ENCODE data around the gene STK32C.

STK32C gene

DNA sequence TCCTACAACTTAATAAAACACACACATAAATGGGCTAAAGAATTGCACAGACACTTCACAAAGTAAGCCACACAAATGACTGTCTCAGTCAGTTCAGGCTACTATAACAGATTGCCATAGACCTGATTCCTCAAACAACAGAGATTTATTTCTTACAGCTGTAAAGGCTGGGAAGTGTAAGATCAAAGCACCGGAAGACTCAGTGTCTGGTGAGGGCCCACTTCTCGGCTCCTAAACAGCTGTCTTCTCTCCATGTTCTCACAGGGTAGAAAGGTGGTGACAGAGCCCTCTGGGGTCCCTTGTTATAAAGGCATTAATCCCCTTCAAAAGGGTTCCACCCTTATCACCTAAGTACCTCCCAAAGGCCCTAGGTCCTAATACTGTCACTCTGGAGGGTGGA, 18.3 kb downstream of the STK32C start:
- DNase-seq (ENCODE audit: insufficient read length, low spot score) (no peak), FAIRE-seq (no peak)

DNA sequence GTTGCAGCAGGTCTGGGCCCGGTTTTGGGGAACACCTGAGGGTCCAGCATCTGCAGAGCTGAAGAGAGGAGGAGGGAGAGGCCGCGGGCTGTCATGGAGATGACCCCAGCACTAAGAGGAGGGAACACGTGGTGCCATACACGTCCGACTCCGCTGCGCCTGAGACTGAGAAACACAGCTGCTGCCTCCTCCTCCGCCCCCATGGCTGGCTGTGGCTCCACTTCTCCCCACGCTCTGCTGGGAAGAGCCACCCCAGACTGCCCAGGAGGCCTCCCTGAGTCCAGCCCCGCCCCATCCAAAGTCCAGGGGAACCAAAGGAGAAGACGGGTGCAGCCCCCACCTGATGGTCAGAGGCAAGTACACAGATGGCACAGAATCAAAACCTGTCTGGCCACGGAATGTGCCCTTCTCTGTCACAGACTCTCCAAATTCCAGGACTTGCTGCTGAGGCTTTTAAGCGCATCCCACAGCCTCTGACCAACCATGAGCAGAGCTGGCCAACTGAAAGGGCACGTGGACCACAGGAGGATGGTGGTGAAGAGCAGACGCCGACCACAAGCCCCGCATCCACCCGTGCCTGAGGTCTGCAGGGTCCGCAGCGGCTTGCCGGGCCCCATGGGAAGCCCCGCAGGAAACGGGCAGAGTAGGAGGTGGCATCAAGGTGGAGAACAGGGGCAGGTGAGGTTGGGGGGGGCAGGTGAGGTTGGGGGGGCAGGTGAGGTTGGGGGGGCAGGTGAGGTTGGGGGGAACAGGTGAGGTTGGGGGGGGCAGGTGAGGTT, 24.0 kb downstream of the STK32C start:
- no peak for DNase-seq (ENCODE audit: insufficient read length, low spot score)
- FAIRE-seq = no peak

DNA sequence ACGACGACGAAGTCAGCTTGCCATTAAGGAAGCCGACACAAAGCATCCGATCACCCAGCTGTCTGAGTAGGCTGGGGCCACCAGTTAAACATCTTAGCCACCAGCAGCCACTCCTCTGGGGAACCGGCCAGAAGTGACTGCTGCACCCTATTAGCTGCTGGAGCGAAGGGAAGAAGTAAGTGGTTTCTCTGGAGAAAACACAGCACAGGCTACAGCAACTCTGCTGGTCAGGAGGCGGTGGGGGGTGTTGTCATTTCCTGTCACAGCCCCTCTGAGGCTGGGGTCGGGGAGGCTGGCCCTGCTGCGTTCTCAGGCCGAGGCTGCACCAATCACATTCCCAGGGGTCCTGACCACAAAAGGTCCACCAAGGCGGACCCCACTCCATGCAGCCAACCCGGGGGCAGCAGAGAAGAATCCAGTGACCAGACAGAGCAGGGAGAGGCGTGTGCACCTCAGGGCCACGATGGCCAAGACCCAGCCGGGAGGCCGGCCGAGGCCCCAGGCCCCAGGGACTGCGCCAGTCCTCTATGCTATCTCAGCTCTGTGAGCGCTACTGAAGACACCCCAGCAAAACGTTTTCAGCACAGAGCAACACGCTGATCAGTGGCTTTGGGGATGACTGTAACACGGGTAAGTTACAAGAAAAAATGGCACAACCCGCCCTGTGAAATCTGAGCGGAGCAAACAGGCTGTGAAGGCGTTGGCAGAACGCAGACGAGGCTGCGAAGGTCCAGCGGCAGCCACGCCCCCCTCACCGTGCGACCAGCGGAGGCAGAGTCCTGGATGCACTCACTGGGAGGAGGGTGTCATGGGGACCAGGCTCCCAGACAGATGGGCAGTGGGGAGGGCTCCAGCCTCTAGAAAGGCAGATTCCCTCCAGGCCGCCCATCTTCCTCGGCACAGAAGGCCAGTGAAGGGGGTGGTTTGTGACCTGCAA, 24.8 kb downstream of the STK32C start:
- FAIRE-seq (no peak), DNase-seq (ENCODE audit: insufficient read length, low spot score) (no peak)

DNA sequence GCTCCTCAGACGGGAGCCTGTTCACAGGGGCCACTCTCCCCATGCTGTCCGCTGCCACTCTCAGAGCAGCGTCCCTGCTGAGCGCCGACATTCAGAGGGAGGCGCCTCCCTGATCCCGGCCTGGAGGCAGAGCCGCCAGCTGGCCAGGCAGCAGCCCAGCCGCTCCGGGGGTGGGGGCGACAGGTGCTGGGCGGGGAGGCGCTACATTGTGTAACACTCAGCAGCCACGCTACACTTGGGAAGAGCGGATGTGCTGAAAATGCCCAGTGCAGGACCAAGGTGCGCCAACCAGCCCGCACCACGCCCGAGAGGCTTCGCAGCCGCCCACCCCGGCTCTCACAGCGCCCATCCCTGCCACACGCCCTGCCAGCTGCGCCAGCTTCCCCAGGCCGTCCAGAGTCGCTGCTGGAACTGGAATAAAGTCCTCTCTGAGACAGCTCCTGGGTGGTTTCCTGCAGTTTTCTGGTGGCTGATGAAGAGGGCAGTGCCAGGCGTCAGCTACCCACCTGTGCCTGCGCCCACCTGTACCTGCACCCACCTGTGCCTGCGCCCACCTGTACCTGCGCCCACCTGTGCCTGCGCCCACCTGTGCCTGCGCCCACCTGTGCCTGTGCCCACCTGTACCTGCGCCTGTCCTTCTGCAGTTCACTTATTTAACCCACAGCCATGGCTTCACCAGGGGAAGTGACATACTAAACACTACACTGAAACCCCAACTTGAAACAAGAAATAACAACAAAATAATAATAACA, 25.7 kb downstream of the STK32C start:
- FAIRE-seq = no peak
- no peak for DNase-seq (ENCODE audit: insufficient read length, low spot score)

DNA sequence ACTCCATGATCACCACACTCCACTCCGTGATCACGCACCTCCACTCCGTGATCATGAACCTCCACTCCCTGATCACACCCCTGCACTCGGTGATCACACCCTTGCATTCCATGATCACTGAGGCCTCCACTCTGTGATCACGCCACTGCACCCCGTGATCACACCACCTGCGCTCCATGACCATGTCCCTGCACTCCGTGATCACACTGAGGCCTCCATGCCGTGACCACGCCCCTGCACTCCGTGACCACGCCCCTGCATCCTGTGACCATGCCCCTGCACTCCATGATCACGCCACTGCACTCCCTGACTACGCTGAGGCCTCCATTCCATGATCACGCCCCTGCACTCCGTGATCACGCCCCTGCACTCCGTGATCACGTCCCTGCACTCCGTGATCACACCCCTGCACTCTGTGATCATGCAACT, 27.1 kb downstream of the STK32C start:
- FAIRE-seq (no peak), DNase-seq (ENCODE audit: insufficient read length, low spot score) (no peak)

DNA sequence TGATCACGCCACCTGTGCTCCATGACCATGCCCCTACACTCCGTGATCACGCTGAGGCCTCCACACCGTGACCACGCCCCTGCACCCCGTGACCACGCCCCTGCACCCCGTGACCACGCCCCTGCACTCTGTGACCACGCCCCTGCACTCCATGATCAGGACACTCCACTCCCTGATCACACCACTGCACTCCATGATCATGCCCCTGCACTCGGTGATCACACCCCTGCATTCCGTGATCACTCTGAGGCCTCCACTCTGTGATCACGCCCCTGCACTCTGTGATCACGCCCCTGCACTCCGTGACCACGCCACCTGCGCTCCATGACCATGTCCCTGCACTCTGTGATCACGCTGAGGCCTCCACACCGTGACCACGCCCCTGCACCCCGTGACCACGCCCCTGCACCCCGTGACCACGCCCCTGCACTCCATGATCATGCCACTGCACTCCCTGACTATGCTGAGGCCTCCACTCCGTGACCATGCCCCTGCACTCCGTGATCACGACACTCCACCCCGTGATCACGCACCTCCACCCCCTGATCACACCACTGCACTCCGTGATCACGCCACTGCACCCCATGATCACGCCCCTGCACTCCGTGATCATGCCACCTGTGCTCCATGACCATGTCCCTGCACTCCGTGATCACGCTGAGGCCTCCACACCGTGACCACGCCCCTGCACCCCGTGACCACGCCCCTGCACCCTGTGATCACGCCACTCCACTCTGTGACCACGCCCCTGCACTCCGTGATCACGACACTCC, 27.7 kb downstream of the STK32C start:
- FAIRE-seq (no peak), DNase-seq (ENCODE audit: insufficient read length, low spot score) (no peak)

DNA sequence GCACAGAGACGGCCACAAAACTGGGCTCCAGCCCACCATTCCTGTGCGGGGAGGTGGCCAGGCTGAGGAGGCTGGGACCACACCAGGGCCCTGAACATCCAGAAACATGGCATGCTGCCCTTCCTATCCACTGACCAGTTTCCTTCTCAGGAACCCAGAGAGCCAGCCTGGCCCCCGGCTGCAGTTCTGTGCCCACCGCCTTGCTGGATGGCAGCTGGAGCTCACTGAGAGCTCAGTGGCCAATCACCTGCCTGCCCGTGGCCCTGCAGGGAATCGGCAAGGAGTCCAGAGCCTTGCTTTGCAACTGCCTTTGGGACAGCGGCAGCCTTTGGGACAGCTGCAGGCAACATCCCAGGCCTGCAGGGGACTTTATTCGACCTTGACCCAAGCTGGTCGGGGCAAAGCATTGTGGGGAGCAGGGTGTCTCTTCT, 30.4 kb downstream of the STK32C start:
- FAIRE-seq = no peak

DNA sequence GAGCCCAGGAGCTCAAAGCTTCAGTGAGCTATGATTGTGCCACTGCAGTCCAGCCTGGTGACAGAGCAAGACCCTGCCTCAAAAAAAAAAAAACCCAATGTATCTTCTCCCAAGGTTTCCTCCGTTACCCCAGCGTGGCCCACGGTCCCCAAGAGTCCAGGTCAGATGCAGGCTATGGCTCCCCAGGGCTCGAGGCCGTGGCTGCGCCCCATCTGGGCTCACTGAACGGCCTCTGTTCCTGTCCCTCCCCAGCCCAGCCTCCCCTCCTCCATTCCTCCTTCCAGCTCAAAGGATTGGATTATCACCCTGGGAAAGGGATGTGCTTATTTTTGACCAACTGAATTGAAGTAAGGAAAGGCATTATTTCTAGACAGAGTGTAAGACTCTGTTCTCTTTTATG, 31.0 kb downstream of the STK32C start:
- no peak for FAIRE-seq

More for the DNA sequence above, 30.4 kb downstream of the STK32C start:
- no peak for DNase-seq (ENCODE audit: insufficient read length, low spot score)

DNA sequence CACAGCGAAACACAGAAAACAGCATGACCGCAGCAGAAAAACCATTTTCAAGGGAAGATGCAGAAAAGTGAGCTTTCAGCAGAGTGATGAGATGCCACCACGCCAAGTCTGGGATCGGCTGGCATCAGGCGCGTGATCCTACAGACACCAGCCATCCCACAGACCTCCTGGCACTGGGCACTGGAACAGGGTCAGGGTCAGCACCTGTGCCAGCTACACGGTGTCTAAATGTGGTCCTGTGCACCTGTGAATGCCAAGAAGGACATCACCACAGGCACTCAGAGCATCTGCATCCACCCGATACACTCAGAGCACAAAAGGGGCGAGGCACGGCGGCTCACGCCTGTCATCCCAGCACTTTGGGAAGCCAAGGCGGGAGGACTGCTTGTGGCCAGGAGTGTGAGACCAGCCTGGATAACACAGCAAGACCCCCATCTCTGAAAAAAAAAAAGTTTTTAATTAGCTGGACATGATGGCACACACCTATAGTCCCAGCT, 31.5 kb downstream of the STK32C start:
- FAIRE-seq = no peak
- DNase-seq (ENCODE audit: insufficient read length, low spot score) = no peak

More for the DNA sequence above, 31.0 kb downstream of the STK32C start:
- DNase-seq (ENCODE audit: insufficient read length, low spot score) = no peak

DNA sequence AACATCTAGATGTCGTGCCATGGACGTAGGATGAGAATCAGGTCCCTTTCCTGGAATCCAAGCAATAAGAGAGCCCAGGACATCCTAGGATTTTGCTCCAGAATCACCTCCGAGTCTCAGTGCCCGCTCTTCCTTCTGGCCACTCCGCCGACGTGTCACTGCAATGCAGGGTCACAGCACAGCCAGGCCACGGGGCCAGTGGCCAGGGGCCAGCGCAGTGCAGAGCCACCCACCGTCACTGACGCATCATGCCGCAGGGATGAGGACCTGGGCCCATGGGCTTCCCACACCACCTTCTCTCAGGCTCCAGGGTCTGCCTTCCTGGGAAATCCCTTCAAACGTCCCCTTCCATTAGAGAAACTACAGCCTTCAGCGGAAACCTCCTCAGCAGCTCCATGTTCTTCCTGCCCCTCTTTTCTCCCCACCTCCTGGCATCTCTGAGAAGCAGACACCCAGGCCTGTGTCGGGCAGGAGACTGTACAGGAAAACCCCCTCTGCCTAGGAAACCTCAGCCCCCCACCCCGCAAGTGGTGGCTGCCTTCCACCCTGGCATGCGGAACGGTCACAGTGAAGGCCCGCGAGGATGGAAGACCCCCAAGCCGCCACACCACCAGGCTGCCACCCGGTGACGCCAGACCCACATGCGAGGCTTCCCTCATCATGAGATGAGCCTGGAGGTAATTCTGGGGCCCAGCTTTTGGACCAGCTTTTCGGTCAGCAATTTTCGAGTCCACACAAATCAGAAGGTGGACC, 32.1 kb downstream of the STK32C start:
- FAIRE-seq (no peak), DNase-seq (ENCODE audit: insufficient read length, low spot score) (no peak)

DNA sequence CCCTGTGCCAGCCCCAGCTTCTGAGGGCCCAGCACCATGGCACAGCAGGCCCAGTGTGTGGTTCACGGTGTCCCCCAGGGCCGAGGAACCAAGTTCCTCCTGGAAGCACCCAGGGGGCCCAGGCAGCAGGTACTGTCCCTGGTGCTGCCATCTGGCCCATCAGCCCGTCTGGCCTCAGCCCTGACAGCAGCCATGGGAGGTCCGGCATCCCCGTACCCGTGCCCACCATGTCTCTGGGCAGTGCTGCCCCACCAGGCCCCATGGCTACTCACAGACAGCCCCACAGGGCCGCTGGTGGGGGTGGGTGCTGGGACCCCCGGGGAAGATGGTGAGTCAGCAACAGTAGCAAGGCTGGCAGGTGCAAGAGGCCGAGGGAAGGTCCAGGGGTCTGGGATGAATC, 32.8 kb downstream of the STK32C start:
- no peak for FAIRE-seq

DNA sequence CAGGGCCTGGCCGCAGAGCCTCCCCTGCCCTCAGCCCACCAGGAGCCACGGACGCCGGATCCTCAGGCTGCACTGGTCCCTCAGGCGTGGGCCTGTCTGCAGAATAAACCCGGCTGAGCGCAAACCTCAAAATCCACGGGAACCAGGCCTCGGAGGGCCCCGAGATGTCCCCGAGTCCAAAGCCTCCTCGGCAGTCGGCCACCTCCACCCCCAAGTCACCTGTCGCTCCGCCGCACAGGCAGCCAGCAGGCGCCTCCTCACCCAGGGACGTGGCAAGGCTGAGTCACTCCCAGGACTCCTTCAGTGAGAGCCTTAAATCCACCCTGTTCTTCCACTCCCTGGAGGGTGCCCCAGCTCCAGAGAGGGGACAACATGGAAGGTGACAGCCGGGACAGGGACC, 33.2 kb downstream of the STK32C start:
- FAIRE-seq = no peak
- DNase-seq (ENCODE audit: insufficient read length, low spot score) = no peak

More for the DNA sequence above, 32.8 kb downstream of the STK32C start:
- no peak for DNase-seq (ENCODE audit: insufficient read length, low spot score)

DNA sequence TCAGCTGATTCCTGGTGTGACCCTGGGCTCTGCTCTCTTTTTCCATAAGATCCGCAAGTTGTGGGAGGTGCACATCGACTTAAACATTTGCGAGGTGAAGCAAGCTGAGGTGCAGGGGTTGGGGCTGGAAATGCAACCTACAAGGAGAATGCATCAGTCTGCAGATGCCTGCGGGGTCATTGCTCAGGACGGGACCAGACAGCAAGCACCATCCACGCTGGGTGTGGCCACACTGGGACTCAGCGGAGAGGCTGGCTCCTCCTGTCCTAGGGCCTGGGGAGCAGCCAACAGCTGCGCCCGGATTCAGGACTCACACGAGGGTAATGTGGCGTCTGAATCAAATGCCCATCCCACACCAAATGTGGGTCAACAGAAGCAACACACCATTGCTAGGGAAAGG, 33.8 kb downstream of the STK32C start:
- no peak for DNase-seq (ENCODE audit: insufficient read length, low spot score)
- FAIRE-seq = no peak

DNA sequence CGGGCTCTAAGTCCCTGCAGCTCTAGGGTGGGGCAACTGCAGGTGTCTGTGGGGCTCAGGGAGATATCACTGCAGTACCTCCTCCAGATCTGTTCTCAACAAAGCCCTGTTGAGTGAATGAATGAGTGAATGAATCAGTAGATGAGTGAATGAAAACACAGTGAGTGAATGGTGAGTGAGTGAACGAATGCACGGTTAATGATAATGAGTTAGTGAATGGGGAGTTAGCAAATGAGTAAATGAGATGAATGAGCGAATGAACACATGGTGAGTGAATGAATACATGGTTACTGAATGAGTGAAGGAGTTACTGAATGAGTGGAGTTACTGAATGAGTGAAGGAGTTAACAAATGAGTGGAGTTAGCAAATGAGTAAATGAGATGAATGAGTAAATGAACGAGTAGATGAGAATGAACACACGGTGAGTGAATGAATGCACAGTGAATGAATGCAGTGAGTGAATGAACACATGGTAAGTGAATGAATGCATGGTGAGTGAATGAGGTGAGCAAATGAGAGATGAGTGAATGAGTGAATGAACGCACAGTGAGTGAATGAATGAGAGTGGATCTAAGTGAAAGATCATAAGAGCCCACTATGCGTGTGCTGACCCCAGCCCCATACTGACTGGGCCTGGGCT, 34.3 kb downstream of the STK32C start:
- FAIRE-seq = no peak
- no peak for DNase-seq (ENCODE audit: insufficient read length, low spot score)

DNA sequence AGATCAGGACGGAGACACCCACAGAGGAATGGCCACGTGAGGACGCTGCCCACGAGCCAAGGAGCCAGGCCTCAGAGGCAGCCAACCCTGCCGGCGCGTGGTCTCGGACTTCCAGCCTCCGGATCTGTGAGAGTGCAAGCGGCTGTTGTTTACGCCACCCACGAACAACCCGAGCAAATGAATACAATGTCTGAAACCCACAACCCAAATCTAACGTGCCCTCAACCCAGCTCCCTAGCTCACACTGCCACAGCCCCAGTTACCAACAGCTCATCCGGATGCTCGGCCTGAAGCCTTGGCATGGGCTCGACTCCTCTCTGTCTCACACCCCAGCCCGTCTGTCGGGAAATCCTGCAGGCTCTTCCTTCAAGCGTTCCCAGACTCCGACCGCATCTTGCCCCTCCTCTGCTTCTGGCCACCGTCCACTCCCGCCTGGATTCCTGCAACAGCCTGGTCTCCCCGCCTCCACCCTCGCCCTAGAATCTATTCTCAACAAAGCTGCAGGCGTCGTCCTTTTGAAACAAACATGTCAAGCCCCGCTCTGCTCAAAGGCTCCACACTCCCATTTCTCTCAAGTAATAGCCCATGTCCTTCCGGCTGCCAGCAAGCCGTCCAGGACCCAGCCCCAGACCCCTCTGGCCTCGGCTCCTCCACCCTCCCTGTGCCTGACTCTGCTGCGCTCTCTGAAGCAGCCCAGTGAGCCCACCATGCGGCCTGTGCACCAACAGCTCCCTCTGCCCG, 35.3 kb downstream of the STK32C start:
- no peak for FAIRE-seq
- no peak for DNase-seq (ENCODE audit: insufficient read length, low spot score)

DNA sequence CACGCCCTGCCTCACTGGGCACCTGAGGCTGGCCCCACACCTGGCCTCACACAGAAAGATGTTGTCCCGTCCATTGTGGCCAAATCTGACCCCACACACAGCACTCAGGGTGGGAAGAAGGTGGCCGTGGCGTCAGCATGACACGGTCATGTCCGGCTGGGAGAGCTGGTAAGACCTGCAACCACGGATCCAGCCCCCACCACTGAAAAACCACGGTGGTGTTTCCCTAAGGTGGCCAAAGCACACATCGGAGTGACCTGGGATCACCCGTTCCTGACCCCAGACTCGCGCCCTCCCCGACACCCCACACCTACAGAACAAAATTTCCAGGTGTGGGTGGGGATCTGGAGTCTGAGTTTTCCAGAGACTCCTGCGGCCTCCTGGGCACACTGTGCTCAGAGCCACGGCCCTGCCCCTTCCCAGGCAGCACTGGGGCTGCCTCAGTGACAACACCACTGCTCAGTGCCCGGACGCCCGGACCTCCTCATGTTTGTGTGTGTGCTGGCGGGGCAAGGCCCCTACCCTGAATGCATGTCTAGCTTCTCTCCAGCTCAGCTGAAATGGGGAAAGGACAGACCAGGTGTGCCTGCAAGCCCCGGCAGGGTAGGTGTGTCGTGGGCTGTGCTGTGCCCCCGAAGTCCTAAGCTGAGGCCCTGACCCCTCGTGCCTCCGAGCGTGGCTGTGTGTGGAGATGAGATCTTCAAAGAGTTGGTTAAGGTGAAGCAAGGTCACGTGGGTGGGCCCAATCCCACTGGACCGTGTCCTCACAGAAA, 36.1 kb downstream of the STK32C start:
- DNase-seq (ENCODE audit: insufficient read length, low spot score) (no peak), FAIRE-seq (no peak)

DNA sequence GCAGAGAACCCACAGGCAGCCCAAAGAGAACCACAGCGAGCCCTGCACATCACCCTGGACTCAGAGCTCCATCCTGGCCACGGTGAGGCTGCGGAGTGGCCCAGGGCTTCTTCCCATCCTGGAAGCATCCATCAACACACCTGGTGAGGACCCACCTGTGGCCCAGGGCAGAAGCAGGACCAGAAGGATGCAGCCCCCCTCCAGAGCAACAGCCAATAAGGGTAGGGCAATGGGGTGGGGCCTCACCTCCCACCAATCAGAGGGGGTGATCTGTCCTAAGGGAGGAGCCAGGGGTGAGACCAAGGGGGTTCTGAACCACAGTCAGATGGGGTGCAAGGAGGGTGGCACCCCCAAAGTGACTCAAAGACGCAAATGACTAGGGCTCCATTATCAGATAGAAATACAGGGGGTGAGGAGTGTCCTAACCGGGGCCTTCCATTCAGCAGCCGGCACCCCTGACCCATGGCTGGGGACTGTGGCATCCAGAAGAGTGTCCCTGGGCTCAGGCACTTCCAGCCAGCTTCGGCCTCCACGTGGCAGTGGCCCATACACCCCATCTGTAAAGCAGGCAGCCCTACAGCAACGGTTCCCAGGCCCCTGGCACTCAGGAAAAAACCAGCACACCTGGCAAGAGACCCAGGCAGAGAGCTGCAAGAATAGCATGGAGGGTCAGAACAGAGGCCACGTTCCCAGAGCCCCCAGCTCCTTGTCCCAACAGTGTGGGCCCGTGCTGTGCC, 36.9 kb downstream of the STK32C start:
- FAIRE-seq (no peak), DNase-seq (ENCODE audit: insufficient read length, low spot score) (no peak)
